NOMO-1 treated with dmso at 0.1 percent for 144 hours (cell line): ENCODE data around the gene MRPS6.

ENCODE experiments used
- DNase-seq: peaks from one replicate; lab custom pipeline; 2025; ENCODE audit not compliant: unreplicated experiment; lab: John Stamatoyannopoulos, UW

The MRPS6 gene

DNA sequence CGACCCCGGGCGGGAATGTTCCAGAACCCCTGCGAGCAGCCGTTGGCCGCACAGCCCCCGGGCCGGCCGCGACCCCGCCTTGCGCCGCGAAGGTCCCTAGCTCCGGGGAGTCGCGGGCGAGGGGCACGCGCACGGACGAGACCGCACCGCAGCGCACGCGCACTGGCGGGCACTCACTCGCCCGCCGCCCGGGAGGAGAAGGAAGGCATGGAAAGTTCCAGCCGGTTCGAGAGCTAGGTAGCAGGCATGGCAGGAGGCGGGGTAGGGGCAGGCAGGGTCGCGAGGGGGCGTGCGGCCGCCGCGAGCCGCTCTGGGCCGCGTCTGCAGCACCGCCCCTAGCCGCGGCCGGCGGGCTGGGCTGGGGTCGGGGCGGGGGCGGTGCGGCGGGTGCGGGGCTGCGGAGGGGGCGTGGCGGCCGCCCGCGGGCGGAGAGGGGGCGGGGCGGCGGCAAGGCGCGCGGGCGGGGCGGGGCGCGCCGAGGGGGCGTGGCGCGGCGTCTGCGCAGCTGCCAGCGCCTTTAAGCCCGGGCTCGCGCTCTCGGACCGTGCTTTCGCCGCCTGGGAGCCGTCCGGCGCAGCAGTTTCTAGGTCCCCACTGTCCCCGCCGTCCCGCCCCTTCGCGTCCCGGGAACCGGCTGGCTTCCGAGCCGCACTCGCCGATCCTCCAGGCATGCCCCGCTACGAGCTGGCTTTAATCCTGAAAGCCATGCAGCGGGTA, at the start of gene MRPS6, which contains the start of gene SLC5A3:
MRPS6 (plus strand) TSS at position 547 of the 717 bp plus-strand sequence; CDS start at position 670, 123 bp downstream.
SLC5A3 (plus strand) TSS at position 547 of the 717 bp plus-strand sequence. CDS start 21,621 bp downstream, outside the sequence.
- peak; percentile 72 for DNase-seq

DNA sequence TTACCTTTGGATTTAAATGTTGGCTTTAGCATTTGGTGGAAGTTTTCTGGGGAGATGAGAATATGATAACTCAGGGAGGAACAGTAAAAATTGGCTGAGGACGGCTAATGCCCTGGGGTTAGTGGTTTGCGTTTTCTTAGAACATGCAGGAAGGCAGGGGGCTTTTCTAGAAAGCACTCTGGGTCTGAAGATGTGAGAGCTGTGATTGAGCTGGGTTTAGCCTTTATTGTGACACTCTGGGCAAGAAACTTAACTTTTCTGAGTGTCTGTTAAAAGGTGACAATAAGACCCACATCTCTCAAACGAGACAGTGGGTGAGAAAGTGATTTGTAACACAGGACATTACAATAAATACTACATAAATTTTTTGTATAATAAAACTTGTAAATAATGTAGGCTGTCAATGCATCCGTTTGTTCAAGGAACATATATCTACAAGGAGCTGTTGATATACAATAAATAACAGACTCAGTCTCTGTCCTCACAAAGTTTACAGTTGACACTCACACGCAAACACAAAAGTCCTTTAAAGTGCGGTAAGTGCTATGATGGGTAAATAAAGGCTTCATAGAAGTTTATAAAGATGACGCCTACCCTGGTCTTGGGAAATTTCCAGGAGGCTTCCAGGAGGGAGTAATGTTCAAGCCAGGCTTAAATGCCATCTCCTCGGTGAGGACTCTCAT, 49.5 kb upstream of the MRPS6 start:
- DNase-seq = no peak

DNA sequence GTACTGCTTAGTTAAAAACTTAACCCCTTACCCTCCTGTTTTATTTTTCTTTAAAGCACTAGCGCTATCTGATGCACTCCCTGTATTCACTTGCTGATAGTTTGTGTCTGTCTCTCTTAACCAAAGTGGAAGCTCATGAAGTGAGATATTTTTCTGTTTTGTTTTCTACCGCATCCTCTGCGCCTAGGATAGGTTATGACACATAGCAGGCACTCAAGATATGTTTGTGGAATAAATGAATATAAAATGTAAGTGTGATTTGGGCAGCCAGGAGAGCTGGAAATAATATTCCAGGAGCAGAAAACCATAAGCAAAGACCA, 49.0 kb upstream of the MRPS6 start:
- DNase-seq = no peak

DNA sequence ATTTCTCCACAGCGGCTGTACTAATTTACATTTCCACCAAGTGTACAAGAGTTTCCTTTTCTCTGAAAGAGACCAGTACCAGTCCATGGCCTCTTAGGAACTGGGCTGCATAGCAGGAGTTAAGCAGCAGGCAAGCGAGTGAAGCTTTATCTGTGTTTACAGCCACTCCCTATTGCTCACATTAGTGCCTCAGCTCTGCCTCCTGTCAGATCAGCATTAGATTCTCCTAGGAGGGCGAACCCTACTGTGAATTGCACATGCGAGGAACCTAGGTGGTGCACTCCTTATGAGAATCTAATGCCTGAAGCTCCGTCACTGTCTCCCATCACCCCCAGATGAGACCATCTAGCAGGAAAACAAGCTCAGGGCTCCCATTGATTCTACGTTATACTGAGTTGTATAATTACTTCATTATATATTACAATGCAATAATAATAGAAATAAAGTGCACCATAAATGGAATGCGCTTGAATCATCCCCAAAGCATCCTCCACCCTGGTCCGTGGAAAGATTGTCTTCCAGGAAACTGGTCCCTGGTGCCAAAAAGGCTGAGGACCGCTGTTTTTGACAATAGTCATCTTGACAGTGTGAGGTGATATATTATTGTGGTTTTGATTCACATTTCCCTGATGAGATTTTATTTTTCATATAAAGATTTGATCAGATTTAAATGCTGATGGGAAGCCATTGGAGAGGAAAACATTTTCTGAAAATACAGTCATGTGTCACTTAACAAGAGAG, 45.5 kb upstream of the MRPS6 start:
- DNase-seq = no peak

DNA sequence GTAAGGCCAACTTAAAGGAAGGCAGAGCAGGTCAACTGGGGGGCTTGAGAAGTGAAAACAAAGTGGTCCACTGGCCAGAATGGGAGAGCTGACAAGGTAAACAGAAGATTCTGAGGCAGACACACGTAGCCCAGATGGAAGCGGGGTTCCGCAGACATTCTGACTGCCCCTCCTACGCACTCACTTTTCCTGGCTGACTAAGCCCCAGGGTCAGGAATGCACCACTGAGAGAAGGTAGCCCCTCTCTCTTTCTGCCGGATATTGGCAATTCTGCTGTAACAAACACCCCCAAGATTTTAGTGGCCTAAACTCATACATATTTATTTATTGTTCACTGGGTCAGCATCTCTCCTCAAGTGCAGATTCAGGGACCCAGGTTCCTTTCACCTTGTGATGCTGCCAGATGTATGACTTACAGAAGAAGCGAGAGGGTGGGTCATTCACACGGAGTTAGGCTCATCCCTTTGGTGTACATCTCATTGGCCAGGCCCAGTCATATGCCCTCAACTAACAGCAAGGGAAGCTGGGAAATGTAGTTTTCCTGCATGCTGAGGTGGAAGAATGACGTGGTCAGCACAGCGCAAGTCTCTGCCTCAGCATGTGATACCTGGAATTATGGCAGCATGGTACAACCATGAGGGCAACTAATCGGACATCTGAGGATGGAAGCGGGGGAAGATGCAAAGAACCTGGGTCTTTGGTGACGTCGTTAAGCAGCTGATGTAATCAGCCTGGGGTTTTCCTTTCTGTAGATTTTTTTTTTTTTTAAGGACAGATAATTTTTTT, 43.4 kb upstream of the MRPS6 start:
- DNase-seq = no peak

DNA sequence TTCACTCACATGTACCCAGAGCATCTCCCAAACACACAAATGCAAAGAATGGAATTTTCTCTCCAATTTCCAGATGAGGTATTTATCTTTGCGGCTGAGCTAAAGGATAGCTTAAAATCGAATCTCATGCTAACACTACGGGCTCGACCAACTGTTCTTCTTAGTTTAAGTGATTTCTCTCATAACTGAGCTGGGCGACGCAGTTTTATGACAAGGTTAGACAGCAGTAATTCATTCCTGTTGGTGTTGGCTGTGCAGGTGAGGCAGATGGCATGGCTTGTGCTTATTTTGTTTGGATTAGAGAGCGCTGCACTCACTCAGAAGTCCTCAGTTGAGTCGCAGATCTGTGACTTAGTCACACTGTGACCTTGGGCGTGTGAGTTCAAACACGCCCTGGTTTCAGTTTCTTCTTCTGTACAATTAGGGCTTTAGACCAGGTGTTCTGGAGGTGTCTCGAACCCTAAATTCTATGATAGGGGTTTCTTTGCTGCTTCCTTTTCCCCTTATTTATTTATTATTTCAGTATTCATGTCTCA, 41.5 kb upstream of the MRPS6 start:
- no peak for DNase-seq

DNA sequence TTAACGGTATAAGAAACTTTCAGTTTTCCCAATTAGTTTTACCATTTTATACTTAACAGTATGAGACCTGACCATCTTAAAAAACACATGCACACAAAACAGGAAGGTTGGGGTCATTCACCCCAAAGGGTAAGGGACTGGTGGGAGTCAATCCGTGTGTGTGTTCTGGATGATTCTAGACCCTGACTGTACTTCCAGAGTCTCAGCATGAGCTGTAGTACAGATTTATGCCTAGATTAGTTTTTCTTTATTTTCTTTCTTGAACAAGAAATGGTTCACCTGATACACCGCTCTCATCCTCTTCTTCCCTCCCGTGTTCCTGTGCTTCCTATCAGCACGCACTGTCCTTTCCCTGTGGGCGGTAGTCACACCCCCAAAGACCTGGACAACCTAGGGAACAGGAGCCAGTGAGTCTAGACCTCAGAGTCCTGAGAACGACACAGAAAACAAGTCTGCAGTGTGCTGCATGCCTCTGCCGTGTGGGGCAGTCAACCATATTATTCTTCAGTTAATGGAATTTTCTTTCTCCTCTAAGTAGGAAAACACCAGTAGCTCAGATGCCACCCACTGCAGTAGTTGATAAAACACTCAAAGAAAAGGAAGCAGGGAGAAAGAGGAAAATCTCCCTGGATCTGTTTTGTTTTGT, 38.9 kb upstream of the MRPS6 start:
- no peak for DNase-seq

DNA sequence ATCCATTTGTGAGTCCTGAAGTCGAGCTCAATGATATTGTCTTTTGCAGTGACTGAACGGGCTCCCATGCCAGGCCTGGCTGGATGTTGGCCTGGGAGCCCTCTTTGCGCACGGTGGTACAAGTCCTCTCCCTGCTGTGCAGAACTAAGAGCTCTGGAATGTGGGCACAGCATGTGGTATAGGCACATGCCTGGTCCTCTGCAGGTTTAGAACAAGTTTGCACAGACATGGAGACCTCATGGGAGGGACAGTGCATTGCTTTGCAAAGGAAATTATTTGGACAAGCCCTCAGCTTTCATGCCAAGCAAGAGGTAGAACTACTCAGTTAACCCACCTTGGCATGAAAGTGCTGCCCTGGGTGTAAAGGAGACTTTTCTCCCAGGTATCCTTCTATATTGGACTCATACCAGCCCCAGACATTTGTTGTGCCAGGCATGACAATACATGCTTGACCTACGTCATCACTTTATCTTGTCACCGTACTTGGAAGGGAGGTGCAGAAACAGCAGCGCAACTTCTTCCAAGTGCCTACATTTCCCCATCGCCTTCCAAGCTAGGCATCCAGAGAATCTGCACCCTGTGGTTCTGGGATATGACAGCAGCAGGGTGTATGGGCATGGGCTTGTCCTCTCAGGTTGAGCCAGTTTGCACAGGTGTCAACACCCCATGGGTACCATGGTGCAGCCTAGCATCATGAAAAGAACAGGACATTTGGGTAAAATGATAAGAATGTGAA, 37.6 kb upstream of the MRPS6 start:
- DNase-seq = no peak

DNA sequence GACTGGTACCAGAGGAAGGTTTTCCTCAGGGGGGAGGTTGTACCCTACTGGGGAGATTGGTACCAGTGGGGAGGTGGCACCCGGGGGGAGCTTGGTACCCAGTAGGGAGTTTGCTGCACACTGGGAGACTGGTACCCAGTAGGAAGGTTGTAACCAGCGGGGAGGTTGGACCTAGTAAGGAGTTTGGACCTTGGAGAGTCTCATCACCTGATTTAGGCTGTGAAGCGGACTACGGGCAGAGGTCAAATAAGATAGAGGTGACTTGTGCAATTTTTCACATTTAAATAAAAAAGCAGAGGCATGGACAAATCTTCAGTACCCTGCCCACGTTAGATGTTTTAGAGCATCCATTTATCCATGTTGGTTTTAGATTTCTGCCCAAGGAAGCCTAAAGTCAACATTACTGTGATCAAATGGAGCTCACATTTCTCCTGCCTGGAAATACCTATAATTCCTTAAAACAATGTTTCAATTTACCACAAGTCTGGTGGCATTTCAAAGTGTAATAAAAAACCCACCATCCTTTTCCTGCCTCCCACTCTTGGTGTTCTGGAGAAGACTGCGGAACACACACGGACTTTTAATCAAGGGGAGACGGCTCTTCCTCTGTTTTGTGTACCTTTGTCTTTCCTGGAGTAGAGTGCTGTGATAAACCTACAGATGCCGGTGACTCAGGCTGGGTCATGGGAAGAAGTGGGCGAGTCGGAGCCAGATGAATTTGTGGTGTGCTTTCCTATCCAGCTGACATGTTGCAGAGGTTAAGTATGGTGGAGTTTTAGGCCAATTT, 36.2 kb upstream of the MRPS6 start:
- no peak for DNase-seq

DNA sequence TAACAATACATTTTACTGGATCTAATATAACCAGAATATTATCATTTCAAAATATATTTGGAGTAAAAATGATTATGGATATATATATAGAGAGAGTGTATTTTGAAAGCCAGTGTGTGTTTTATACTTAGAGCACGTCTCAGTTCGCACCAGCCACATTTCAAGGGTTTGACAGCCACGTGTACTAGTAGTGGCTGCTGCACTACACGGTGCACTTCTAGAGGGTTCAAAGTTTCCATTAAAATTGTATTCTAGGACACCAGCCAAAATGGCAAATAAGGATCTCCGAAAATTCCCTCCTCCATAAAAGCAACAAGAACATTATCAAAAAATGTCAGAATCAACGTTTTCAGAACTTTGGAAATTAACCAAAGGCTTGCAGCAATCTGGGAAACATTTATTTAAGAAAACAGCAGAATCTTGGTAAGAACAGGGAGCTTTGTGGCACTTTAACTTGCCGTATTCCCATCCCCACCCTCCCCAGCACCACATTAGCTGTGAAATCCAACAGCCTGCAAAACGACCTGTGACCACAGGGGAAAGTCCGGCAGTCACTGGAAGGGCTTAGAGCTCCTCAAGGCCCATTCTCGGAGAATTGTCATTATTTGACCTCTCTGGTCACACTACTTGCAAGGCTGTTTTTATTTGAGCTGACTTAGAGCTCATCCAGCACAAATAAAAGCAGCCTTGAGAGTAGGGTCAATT, 33.5 kb upstream of the MRPS6 start:
- DNase-seq = no peak

DNA sequence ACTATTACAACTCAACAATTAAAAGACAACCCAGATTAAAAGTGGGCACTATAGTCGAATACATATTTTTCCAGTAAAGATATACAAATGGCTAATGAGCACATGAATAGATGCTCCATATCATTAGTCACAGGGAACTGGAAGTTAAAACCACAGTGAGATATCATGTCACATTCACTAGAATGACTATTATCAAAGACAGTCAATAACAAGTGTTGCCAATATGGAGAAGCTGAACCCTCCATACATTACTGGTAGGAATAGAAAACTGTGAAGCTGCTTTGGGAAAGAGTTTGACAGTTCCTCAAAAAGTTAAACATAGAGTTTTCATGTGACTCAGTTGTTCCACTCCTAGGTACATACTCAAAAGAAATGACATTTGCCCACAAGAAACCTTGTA, 30.6 kb upstream of the MRPS6 start:
- DNase-seq = no peak

DNA sequence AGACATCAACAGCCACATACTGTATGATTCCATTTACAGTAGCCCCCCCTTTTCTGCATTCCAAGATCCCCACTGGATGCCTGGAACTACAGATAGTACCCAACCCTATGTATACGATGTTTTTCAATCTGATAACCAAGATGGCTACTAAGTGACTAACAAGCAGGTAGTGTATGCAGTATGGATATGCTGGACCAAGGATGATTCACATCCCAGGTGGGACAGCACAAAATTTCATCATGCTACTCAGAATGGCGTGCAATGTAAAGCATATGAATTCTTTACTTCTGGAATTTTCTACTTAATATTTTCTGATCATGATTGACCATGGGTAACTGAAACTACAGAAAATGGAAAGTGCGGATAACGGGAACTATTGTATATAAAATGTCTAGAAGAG, 30.0 kb upstream of the MRPS6 start:
- no peak for DNase-seq

DNA sequence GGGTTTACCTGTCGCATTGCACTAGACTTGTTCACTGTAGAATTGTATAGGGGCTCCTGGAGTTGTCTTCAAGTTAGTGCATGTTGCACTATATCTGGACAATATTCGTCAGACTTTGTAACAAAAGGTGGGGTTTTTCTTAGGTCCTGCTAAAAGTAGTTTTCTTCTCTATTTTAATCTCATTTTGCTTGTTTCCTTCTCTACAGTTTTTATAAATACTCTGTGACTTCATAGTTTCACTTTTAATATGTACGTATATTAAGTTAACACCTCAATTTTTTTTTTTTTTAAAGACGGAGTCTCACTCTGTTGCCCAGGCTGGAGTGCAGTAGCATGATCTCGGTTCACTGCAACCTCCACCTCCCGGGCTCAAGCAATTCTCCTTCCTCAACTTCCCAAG, 26.5 kb upstream of the MRPS6 start:
- no peak for DNase-seq

DNA sequence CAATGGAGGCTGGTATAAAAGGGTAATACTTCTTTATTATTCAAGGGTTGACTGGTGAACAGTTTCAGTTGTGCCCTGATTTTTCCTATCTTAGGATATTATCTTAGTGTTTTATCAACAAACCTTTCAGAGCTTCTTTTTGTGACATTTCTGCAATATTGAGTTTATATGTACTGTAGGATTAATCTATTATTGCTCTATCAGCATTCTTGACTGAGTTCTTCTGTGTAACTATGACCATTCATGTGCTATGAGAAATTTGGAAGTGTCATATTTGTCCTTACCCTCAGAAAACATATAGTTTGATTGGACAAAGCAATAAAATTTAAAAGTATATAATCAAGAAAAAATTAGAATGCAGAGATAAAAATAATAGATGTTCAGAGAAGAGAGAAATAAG, 25.5 kb upstream of the MRPS6 start:
- DNase-seq = no peak

DNA sequence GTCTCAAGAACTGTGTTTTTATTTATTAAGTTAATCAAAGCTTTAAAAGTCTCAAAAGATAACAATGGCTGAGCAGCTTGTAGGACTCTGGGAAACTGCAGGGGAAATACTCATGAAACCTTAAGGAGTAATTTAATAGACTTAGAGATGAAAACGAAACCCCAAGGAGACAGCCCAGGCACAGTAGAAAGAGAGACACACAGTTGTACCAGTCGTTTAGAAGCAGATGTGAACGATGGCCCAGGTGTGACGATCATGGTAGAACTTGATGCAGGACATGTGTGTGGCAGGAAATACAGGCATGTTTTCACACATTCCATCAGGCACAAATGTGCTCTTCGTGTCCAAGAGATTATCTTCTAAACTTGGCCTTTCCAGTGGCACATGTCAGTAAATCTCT, 21.2 kb upstream of the MRPS6 start:
- DNase-seq = no peak

DNA sequence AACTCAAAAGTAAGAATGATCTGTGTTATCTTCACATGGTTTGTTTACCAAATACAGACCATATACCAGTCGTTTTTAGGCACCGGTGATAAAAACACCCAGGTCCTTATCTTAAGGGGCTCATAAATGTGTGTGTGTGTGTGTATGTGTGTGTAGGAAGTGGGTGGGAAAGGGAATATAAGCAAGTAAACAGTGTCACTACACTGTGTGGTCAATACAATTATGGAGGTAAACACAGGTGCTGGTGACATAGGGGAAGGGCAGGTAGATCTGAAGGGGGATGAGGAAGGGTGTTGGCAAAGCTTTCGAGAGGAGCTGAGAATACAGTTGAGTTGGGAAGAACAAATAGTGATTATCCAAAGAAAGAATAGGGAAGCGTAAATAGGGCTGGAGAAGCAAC, 19.1 kb upstream of the MRPS6 start:
- no peak for DNase-seq

DNA sequence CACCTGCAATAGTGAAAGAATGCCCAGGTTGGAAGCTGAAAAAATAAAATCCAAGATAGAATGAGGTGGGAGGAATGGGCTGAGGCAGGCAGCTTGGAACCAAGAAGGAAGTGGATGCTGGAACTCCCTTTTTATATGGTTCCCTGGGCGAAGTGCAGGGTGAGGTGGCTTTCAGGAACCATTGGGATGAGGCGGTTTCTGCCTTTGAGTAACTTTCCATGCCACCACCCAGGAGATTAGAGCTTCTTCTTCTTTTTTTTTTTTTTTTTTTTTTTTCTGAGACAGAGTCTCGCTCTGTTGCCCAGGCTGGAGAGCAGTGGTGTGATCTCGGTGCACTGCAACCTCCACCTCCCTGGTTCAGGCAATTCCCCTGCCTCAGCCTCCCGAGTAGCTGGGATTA, 17.8 kb upstream of the MRPS6 start:
- no peak for DNase-seq

DNA sequence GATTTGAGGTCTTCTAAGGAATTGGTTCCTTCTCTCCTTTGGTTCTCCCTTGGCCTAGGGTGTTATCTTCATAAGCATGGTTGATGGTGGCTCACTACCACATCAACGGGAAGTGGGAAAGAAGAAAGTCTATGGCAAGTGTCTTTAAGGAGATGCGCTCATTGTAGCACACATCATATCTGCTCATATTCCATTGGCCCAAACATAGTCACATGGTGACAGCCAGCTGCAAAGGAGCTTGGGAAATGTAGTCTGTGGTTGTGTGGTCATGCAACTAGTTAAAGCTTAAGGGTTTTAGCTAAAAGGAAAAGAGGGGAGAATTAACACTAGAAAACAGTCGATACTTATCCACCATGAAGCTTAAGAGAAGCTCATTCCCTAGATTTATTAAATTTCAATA, 11.4 kb upstream of the MRPS6 start:
- DNase-seq = no peak

DNA sequence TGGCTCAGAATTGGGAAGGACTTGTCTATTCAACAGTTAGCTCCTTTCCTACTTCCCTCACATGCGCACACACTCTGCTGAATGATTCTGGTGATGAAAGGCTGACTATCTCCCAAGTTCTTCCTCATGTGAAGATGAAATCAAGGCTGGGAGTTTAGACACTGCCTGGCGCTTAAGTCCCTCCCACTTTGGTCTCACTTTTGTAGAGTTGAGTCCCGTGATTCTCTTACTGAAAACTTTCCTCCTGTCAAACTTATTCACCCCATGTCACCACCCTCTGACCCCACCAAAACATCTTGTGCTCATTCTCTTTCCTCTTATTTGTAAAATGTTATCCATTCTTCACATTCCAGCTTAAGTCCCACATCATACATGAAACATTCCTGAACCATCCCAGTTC, 8.4 kb upstream of the MRPS6 start:
- DNase-seq = no peak
